ENCODE data around the gene SYNPR. TPM values are rescaled to one million over a fixed set of nuclear protein-coding genes. Genes with fewer than 3 reads are reported as not detected.

SYNPR gene
- total RNA-seq, 4 donors from 2014 or later: 0.11 to 0.63 (median 0.13) TPM; not detected in 1

DNA sequence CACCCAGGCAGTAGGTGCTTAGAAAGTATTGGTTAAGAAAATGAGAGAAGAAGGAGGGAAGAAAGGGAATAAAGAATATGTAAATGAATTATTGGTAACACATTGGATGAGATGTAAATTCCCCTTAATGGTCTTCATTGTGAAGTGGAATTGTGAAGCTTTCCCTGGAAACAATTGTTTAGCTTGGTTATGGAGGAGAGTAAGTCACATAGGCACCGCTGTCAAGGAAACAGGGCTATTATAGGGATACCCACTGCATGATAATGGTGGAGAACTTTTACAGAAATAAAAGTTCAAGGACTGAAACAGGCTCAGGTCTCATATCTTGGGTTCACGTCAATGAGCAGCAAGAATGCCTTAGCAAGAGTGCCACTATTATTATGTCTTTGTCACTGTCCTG is 9.5 kb downstream of the SYNPR start:
- TF ChIP-seq, protein P1, sequence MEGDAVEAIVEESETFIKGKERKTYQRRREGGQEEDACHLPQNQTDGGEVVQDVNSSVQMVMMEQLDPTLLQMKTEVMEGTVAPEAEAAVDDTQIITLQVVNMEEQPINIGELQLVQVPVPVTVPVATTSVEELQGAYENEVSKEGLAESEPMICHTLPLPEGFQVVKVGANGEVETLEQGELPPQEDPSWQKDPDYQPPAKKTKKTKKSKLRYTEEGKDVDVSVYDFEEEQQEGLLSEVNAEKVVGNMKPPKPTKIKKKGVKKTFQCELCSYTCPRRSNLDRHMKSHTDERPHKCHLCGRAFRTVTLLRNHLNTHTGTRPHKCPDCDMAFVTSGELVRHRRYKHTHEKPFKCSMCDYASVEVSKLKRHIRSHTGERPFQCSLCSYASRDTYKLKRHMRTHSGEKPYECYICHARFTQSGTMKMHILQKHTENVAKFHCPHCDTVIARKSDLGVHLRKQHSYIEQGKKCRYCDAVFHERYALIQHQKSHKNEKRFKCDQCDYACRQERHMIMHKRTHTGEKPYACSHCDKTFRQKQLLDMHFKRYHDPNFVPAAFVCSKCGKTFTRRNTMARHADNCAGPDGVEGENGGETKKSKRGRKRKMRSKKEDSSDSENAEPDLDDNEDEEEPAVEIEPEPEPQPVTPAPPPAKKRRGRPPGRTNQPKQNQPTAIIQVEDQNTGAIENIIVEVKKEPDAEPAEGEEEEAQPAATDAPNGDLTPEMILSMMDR (IDR thresholded peaks at IDR 0.05): no peak
- TF ChIP-seq POLR2A (IDR thresholded peaks at IDR 0.05): no peak
- 85 to 93% methylated on average over 2 of the region's 2 CpGs for WGBS, 2 donors
- intact Hi-C loops (cut with DNase I): no loop called here
- Histone ChIP-seq H3K9me3 (no peaks in the 10 kb centered on the region), H3K4me3 (replicated peaks in 1 of 3) (no peak overlapping the region), H3K27ac (no peak overlapping the region), H3K27me3 (no peaks in the 10 kb centered on the region), H3K4me1 (no peaks in the 10 kb centered on the region), H3K36me3 (no peaks in the 10 kb centered on the region)
- DNase-seq: no peak

DNA sequence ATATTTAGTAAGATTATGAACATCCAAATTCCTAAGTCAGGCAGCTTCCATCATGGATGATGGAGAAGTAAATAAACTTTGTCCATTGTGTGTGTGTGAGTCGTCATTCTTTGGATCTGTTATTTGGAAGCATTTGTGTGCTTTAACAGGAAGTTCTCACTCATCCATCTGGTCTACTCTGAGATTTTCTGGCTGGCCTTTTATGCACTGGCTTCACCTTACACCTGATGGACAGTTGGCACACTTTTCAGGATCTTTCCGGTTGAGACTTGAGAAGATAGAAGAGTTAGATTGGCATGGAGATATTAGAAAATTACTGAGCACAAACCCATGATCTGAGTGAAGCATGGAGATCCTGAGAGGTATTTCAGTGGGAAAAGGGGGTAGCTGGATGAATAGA is 12.6 kb downstream of the SYNPR start:
- no peak overlapping the region for H3K4me3 ChIP-seq (replicated peaks in 1 of 3)
- peaks cover under 1 to 7% of the 10 kb centered on the region in 2 donors for H3K4me1 ChIP-seq
- DNase-seq: no peak
- H3K36me3 ChIP-seq: no peaks in the 10 kb centered on the region
- no peak for TF ChIP-seq POLR2A (IDR thresholded peaks at IDR 0.05)
- TF ChIP-seq, protein P1 (IDR thresholded peaks at IDR 0.05): no peak
- H3K27me3 ChIP-seq: no peaks in the 10 kb centered on the region
- no peaks in the 10 kb centered on the region for H3K9me3 ChIP-seq
- no peak overlapping the region for H3K27ac ChIP-seq
- intact Hi-C loops (cut with DNase I): no loop called here
- 73 to 84% methylated on average over 2 of the region's 2 CpGs for WGBS, 2 donors

DNA sequence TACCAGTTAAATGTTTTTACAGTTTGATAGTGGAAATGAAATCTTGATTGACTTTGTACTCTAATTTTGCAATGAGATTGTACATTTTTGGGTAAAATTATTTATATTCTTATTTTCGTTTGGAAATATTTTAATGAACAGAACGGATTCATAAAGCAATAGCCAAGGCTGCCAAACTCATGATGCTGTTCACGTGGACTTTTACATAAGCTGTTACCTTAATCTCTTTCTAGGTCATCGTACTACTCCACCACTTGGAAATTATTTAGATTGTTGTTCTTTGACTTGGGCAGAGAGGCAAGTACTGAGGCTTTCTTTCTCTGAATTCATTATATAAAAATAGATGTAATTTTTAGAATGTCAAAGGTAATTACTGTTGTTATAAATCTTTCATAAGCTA is 16.2 kb downstream of the SYNPR start:
- DNase-seq: no peak
- no peaks in the 10 kb centered on the region for H3K9me3 ChIP-seq
- WGBS, 2 donors: 85 to 88% methylated on average over 4 of the region's 4 CpGs
- H3K27ac ChIP-seq: no peak overlapping the region
- H3K27me3 ChIP-seq: no peaks in the 10 kb centered on the region
- H3K4me1 ChIP-seq: peaks cover 3 to 11% of the 10 kb centered on the region in 2 donors
- no peaks in the 10 kb centered on the region for H3K36me3 ChIP-seq
- H3K4me3 ChIP-seq (replicated peaks in 1 of 3): no peak overlapping the region
- intact Hi-C loops (cut with DNase I): no loop called here
- no peak for TF ChIP-seq POLR2A (IDR thresholded peaks at IDR 0.05)
- TF ChIP-seq, protein P1 (IDR thresholded peaks at IDR 0.05): no peak

DNA sequence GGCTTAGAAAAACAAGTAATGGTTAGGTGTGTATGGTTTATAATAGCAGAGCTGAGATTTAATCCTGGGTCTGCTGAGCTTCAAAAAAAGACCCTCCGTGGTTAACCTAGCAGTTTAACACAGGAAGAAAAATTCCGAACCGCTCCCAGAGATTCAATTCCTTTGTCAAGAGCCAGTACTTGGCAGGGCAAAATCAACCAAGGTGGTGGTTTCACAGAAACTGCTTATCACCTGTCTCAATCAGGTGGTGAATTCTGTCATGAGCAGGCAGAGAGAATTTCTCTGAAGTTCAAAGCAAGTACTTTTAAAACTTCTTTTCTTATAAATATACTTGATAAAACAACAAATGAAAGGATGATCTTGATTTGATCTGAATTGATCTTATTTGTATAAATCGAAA is 17.2 kb downstream of the SYNPR start:
- intact Hi-C loops (cut with DNase I): no loop called here
- DNase-seq: peak; percentile 36 to 48
- Histone ChIP-seq H3K27me3 (no peaks in the 10 kb centered on the region), H3K4me1 (peaks cover 3 to 11% of the 10 kb centered on the region in 2 donors), H3K27ac (peak overlapping the region in 2 of 3 donors; percentile 20 to 60), H3K36me3 (no peaks in the 10 kb centered on the region), H3K9me3 (no peaks in the 10 kb centered on the region), H3K4me3 (replicated peaks in 1 of 3) (no peak overlapping the region)
- WGBS, 2 donors: 24 to 39% methylated on average over 4 of the region's 4 CpGs
- TF ChIP-seq, protein P1 (IDR thresholded peaks at IDR 0.05): no peak
- TF ChIP-seq POLR2A (IDR thresholded peaks at IDR 0.05): no peak

DNA sequence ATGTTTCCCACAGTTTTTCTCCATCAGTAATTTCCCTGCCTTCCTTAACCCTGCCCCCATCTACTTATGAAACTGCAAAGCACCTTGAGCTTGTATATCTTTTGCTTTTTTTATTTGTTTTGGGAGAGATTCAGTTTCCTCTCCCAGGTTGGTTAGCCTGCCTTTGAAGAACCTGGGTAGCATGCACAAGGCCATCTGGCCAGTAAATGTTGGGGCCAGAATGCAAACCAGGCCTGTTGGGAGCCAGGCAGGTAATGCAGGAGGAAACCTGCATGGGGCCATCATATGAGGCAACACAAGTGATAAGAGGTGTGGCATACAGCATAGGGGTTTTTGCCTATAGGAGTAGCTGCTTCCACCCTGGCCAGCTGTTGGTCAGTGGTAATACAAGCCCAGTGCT is 17.7 kb downstream of the SYNPR start:
- H3K9me3 ChIP-seq: no peaks in the 10 kb centered on the region
- H3K27me3 ChIP-seq: no peaks in the 10 kb centered on the region
- intact Hi-C loops (cut with DNase I): no loop called here
- H3K4me3 ChIP-seq (replicated peaks in 1 of 3): no peak overlapping the region
- TF ChIP-seq, protein P1 (IDR thresholded peaks at IDR 0.05): no peak
- no peak for TF ChIP-seq POLR2A (IDR thresholded peaks at IDR 0.05)
- H3K4me1 ChIP-seq: peaks cover 3 to 11% of the 10 kb centered on the region in 2 donors
- H3K27ac ChIP-seq: peak overlapping the region in 2 of 3 donors; percentile 20 to 60
- peak; percentile 2 to 15 for DNase-seq
- H3K36me3 ChIP-seq: no peaks in the 10 kb centered on the region
